HG02571 (cell line): Measurements from ENCODE around the gene EEF1A2.
"Not testable (repeated sequence)": the region's sequence is repeated elsewhere in the genome, so short reads cannot be mapped to it uniquely, and the experiment has no call there.

ENCODE experiments used
- ATAC-seq: cut with Tn5 transposase; IDR thresholded peaks from one replicate; pipeline ENCODE4 v1.9.1; 2021; ENCODE audit warnings: mild to moderate bottlenecking, moderate library complexity; ENCODE audit not compliant: unreplicated experiment

The EEF1A2 gene

GRCh38 chr20:63521602-63522001, 22.7 kb upstream of the EEF1A2 start:
- no peak for ATAC-seq

GRCh38 chr20:63520934-63521601, 22.2 kb upstream of the EEF1A2 start:
- ATAC-seq: peak; percentile 29

DNA sequence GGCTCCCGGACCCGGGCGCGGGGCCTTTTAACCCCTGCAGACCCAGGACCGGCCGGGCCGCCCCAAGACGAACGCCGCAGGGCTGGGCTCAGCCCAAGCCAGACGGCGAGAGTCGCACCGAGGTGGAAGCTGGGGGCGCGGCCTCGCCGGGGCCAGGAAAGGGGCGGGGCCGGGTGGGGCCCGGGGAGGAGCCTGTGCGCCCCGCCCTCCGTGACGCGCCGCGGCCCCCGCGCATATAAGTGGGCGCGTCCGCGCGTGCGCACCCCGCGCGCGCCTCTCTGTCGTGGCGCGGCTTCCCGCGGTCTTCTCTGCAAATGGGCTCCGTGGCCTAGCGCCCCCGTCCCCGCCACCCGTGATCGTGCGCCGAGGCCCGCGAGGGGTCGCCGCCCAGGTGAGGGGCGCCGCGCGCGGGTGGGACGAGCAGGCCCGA, 21.6 kb upstream of the EEF1A2 start, which contains the start of gene PPDPF:
TSS of gene PPDPF (plus strand) at position 262 of the 430 bp plus-strand sequence. CDS start 544 bp downstream, outside the sequence.
- peak; percentile 57 for ATAC-seq

- ATAC-seq: peak; percentile 34
These were observed 21.0 kb upstream of the EEF1A2 start for GRCh38 chr20:63519668-63520503.

GRCh38 chr20:63518946-63519667, 20.2 kb upstream of the EEF1A2 start:
- ATAC-seq: no peak

DNA sequence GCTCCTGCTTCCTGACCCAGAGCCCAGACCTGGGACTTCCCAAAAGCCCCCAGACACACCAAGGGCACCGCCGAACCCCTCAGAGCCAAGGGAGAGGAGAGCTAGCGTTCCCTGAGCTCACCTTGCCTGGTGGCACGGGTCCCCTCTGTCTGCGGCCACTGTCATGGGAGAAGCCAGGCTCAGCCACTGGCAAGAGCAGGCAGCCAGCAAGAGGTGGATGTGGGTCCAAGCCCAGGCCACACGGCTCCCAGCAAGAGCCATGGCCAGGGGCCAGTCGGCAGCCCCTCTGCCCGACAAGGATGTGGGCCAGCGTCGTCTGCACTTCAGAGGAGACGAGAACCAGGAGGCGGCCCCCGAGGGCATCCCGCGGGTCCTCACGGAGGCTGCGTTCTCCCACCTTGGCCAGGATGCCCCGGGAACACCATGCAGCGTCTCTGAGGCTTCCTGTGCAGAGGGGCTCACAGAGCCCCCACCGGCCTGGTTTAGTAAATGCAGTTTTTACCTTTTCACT, 19.5 kb upstream of the EEF1A2 start:
- no peak for ATAC-seq

DNA sequence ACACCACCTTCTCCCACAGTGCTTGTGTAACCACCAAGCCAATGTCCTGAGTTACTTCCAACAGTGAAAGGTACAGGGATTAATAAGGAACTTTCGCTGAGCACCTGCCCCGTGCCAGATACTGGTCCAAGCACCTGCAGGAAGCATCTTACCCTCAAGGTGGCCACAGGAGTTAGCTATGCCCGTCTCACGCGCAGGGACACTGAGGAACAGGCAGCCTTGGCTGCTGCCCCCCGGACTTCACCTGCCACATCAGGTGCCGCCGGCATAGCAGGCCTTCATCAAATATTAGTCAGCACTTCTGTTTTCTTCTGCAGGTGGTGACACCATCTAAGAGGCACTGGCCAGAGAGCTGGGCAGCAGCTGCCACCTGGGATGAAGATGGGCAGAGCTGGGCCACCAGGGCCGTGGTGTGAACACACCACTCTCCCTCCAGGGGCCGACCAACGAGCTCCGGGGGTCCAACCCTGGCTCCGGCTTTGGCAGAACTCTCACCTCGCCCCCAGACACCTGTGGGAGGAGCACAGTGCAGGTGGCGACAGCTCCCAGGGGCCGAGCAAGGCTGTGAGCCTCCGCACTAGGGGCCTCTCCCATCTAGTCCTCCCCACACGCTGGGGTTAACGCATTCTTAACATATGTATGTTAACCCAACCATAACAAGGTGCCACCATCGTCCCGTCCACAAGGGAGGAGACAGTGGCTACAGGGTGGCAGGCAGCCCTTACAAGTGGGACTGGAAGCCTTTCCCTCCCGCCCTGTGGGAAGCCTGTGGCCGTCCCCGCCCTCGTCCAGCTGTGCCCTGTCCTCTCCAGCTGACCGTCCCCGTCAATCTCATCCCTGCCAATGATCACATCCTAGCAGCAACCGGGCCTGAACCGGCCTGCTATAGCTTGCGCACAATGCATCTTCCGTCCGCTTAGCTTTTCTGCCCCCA, 18.8 kb upstream of the EEF1A2 start:
- ATAC-seq: no peak

DNA sequence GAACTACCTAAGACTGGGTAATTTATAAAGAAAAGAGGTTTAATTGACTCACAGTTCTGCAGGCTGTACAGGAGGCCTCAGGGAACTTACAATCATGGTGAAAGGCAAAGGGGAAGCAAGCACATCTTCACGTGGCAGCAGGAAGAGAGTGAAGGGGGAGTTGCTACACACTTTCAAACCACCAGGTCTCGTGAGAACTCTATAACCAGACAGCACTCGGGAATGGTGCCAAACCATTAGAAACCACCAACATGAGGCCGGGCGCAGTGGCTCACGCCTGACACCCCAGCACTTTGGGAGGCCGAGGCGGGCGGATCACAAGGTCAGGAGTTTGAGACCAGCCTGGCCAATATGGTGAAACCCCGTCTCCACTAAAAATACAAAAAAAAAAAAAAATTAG, 15.6 kb upstream of the EEF1A2 start:
- ATAC-seq: not testable (repeated sequence)

DNA sequence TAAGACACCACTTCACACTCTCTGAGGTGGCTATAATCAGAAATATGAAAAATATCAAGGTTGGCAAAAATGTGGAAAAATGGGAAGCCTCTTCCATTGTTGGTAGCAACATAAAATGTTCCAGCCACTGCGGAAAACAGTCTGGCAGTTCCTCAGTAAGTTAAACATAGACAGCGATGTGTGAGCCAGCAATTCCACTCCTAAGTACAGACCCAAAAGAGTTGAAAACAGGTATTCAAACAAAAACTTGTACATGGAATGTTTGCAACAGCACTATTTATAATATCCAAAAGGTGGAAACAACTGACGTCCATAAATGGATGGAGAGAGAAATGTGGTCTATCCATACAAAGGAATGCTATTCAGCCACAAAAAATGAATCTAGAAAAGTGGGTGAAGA, 14.3 kb upstream of the EEF1A2 start:
- no peak for ATAC-seq

GRCh38 chr20:63509088-63509564, 10.2 kb upstream of the EEF1A2 start:
- ATAC-seq: no peak

DNA sequence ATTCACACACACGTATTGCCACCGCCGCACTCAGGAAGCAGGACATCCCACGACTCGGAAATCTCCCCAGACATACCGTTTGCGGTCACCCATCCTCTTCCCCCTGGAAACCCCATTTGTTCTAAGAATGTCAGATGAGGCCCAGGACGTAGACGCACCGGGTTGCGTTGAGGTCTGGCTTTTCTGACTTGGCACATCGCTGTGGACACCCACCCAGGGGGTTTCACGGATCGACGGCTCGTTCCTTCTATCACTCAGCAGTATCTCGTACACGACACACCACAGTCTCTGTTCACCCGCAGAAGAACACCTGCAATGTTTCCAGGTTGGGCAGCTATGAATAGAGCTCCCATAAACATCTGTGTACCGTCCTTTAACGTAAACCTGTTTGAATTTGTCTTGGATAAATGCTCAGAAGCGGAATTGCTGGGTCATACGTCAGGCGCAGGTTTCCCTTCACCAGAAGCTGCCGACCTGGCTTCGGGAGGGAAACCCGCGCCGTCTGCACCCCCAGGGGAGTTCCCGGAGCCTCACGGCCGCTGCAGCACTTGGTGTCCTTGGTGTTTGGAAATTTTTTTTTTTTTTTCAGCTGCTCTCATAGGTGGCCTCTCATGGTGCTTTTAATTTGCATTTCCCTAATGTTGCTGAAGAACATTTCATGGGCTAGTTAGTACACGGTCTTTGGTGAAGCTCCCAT, 9.3 kb upstream of the EEF1A2 start:
- ATAC-seq: no peak

DNA sequence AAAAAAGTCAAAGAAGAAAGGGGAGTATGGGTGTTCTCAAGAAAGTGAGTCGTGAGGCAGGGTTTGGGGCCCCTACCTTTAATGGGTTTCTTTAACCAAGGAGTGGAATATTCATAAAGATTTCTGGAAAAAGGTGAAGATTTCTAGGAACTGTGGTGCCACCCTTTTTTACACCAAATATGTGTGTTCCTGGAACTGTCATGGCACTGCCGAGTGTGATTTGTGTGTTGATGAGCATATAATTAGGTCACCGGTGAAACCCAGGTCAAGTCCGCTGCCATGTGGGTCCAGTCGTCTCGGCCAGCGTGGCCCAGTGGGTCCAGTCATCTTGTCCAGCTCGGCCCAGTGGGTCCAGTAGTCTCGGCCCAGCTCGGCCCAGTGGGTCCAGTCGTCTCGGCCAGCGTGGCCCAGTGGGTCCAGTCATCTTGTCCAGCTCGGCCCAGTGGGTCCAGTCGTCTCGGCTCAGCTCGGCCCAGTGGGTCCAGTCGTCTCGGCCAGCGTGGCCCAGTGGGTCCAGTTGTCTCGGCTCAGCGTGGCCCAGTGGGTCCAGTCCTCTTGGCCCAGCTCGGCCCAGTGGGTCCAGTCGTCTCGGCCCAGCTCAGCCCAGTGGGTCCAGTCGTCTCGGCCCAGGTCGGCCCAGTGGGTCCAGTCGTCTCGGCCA, 8.3 kb upstream of the EEF1A2 start:
- no peak for ATAC-seq

DNA sequence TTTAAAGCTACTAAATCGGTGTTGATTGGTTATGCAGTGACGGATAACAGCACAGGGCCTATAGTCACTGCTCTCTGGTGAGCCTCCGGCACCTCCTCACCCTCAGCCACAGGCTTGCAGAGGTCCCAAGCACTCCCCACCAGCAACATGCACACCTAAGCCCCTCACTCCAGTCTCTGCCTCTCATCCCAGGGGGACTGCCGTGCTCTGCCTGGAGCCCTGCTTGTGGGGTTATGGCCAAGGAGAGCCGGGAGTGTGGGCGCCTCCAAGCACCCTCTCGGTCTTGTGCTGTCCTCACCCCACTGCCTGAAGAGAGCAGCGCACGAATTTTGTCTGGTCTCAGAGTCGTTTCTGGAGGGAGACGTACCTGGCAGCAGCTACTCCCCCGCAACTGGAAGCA, 6.8 kb upstream of the EEF1A2 start:
- no peak for ATAC-seq

- no peak for ATAC-seq
These were observed 6.4 kb upstream of the EEF1A2 start for GRCh38 chr20:63505281-63505680.

- ATAC-seq: no peak
These were observed 5.8 kb upstream of the EEF1A2 start for GRCh38 chr20:63504642-63505041.

DNA sequence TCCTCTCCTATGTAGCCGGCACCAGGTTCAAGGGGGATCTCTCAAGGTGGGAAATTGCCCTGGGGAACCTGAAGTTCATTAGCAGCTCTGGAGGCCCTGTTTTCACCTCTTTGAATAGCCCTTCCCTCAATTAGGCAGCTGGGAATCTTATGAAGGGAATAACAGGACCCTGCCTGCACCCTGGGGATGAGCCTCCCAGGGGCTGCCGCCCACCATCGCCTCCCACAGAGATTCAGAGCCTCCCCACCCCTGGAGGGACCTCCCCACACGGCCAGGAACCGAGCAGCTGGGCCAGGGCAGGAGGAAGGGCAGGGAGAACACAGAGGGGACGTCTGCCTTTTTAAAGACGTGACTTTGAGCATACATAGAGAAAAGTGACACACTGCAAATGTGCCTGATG, 4.6 kb upstream of the EEF1A2 start:
- ATAC-seq: no peak

- no peak for ATAC-seq
These were observed 3.8 kb upstream of the EEF1A2 start for GRCh38 chr20:63502671-63503172.

- ATAC-seq: no peak
These were observed 3.2 kb upstream of the EEF1A2 start for GRCh38 chr20:63501818-63502670.
